Thyroid gland (tissue), 4 donors: ENCODE results near the gene TRIB2.

ENCODE experiments used
- CTCF ChIP-seq, 6 experiments: fragments of 200-600 bp in 3 of 6; fragments of 450-650 bp in 3 of 6; sonication (generic) in 3 of 6; IDR thresholded peaks; one replicate each; pipeline ENCODE4 v1.5.1; 2016 to 2019; ENCODE audit warnings: antibody characterized with exemption in 6 of 6, mild to moderate bottlenecking in 2 of 6, inconsistent platforms in 1 of 6, moderate library complexity in 1 of 6
- POLR2A ChIP-seq, 2 donors: fragments of 450-650 bp; IDR thresholded peaks; one replicate each; pipeline ENCODE4 v1.6.1; 2017; ENCODE audit warnings: antibody characterized with exemption in 2 of 2, mild to moderate bottlenecking in 2 of 2, moderate library complexity in 1 of 2

GRCh38 chr2:12762337-12762736, 45.6 kb downstream of the TRIB2 start:
- no peak for TF ChIP-seq CTCF (IDR thresholded peaks at IDR 0.05)
- no peak for TF ChIP-seq POLR2A (IDR thresholded peaks at IDR 0.05)
